ENCODE measurements around the gene C2orf80.
"Not testable (repeated sequence)": the region's sequence is repeated elsewhere in the genome, so short reads cannot be mapped to it uniquely, and the experiment has no call there.

The C2orf80 gene

DNA sequence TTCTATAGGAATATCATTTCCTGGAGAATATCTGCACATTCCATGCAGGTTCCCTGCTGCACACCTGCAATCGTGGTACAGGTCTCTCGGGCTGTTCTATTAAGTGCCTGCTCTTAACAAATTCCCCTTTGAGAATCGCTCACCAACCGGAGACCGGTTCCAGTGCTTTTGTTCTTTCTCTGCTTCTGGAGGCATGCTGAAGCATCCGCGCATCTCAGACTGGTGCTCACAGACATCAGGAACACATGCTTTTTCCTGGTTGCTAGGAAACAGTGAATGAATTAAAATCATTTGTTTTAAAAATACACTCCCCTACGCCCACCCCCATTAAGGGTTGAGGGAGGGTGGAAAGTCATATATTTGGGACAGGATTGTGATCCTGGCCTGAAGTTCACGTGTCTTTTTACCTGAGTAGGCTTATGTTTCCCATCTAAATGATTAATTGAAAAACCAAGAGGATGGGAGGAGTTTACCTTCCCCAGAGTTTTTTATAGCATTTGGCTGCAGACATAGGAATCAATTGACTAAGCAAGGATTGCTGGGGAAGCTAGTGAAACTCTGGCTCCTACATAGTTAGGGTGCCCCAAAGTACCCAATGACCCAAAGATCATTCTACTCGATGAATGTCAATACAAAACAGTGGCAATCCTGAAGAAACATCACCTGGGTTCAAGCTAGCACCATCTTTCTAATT lies at the start of gene C2orf80:
C2orf80 (minus strand) TSS at position 221 of the 694 bp plus-strand sequence. CDS start 3,044 bp downstream, outside the sequence.
- no peak for DNase-seq (ENCODE audit: low read depth)

DNA sequence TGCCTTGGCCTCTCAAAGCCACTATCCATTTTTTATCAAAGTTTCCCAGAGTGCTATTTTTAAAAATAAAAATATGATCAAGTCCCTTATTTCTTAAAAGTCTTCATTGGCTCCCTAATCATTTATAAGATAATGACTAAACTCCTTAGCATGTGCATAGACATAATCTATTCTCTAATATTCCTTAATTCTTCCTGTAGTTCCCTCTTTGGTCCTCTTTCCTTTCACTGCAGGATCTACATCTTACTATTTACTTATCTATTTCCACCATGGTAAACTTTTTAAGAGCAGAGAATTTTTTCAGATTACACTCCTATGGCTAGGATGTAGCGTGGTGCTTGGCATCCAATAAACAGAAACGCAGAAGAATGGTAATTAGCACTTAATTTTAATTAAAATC lies 46.0 kb upstream of the C2orf80 start:
- DNase-seq (ENCODE audit: low read depth) = no peak

DNA sequence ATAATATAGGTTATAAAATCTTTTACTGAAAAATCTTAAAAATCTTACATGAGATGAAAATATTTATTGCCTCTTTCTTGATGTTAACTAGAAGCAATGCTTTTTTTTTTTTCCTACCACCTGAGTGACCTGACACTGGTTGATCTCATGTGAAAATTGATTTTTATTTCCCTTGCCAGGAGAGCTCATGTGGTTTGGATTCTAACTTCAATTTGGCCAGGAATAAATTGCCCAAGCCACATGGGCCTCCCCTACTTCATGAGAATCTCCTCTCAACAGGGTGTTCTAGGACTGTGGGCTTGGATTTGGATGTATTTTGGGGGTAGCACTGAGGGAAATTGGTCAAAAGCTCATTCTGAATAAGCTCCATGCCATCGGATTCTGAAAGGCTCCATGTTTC lies 45.0 kb upstream of the C2orf80 start:
- no peak for DNase-seq (ENCODE audit: low read depth)

DNA sequence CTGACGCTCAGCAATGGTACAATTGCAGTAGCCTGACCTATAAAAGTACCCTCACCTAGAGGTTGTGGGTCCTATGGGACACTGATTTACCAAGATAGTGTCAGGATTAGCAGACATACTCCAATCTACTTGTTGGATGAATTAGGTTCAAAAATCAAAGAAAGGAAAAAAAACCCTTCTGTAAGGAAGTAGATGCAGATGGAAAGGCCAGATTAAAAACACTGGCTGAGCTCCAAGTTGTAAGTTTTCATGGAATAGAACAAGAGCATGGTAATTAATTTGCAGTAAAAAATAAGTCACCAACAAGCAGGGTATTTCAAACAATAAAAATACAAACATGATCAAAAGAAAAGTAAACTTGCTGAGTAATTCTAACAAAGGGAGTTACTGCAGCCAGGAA lies 38.6 kb upstream of the C2orf80 start:
- DNase-seq (ENCODE audit: low read depth) = no peak

DNA sequence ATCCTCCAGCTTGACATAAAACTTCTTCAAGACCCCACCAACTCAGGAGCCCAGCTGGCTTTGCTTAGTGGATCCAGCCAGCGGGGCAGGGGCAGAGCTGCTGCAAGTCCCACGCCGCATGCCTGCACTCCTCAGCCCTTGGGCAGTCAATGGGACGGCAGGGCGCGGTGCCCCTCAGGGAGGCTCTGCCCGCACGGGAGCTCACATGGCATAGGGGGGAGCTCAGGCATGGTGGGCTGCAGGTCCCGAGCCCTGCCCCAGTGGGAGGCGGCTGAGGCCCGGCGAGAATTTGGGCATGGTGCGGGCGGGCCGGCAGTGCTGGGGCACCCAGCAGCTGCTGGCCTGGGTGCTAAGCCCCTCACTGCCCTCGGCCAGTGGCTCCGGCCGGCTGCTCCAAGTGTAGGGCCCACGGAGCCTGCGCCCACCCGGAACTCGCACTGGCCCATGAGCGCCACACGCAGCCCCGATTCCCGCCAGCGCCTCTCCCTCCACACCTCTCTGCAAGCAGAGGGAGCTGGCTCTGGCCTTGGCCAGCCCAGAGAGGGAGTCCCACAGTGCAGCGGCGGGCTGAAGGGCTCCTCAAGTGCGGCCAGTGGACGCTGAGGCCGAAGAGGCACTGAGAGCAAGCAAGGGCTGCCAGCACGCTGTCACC lies 37.9 kb upstream of the C2orf80 start:
- DNase-seq (ENCODE audit: low read depth) = no peak

DNA sequence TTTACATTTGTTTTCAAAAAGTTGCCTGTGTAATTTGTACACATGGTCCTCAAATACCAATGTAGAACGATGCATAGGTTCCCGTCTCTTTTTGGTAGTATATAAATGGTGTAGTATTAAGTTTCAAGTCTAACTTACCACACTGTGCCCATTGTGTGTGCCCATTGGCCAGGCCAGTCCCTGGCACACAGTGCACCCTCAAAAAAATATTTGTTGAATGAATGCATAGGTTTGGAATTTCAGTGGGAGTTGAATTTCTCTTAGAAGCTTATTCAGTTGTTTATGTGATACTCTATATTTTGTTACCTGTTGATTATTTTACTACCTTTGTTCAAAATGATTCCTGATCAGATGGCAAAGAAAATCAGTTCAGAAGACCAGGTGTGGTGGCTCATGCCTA lies 35.0 kb upstream of the C2orf80 start:
- no peak for DNase-seq (ENCODE audit: low read depth)

DNA sequence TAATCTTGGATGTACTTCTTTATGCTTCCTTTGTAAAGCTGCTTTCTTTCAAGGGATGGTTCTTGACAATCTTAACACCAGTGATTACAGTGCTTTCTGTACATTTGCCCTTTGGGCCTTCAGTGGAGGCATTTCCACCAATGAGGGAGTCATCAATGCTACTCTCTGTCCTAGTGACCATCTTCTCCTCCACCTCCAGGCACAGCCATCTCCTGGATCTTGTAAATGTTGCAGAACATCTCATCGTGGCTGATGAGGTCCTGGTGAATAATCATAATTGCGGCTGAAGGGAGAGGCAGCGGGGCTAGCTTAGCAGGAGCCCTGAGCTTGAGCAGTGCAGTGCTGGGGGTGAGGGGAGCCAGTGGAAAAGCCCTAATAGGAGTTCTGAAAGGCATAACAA lies 32.5 kb upstream of the C2orf80 start:
- peak; percentile 27 for DNase-seq (ENCODE audit: low read depth)

DNA sequence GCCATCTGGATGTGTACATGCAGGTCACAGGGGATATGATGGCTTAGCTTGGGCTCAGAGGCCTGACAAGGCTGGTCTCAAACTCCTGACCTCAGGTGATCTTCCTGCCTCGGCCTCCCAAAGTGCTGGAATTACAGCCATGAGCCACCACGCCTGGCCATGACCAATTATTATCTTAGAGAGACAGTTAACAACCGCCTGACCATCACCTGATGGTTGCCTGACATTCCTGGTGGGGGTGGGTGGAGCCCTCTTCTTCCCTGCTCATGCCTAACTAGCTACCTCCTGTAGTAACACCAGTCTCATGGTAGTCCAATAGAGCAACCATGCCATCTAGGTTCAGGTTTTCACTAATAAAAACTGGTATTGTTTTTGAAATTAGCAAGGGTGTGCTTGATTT lies 32.0 kb upstream of the C2orf80 start:
- not testable (repeated sequence) for DNase-seq (ENCODE audit: low read depth)

DNA sequence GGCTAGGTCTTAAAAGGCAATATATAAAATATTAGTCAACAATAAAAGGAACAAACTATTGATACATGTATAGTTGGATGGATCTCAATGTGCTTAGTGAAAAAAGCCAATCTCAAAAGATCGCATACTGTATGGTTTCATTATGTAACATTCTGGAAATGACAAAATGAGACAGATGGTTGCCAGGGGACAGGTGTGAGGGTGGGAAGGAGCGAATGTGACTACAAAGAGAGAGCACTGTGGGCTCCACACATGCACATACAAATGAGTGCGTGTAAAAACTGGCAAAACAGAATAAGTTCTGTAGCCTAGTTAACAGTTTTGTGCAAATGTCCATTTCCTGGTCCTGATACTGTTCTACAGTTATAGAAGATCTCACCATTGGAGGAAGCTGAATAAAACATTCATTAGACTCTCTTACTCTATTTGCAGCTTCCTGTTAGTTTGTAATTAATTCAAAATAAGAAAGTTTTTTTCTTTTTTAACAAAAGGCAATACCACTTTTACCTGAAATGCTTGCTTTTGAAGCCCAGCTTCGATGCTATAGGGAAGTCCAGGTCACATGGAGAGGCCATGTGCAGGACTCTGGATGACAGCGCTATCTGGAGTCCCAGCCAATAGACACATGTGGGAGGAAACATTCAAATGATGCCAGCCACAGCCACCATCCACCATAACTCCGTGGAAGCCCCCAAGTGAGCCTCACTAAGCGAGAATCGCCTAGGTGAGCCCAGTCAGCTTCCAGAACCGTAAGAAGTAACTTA lies 21.0 kb upstream of the C2orf80 start:
- no peak for DNase-seq (ENCODE audit: low read depth)

DNA sequence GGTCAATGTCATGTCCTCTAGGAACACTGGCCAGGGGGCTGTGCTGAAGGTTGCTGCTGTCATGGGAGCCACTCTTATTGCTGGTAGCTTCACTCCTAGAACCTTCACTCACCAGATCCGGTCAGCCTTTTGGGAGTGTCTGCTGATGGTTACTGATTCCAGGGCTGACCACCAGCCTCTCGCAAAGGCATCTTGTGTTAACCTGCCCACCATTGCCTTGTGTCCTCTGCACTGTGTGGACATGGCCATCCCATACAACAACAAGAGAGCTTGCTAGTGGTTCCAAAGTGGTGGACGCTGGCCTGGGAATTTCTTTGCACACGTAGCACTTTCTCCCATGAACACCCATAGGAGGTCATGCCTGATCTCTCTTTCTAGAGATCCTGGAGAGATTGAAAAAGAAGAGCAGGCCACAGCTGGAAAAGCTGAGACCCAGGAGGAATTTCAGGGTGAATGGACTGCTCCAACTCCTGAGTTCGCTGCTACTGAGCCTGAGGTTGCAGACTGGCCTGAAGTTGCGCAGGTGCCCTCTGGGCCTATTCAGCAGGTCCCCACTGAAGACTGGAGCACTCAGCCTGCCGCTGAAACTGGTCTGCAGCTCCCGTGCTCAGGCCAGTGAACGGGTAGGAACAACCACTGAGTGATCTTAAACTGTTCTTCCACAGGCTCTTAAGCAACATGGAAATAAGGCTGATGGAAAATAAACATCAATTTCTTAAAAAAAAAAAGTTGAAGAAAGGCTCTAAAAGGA lies 18.7 kb upstream of the C2orf80 start:
- no peak for DNase-seq (ENCODE audit: low read depth)

DNA sequence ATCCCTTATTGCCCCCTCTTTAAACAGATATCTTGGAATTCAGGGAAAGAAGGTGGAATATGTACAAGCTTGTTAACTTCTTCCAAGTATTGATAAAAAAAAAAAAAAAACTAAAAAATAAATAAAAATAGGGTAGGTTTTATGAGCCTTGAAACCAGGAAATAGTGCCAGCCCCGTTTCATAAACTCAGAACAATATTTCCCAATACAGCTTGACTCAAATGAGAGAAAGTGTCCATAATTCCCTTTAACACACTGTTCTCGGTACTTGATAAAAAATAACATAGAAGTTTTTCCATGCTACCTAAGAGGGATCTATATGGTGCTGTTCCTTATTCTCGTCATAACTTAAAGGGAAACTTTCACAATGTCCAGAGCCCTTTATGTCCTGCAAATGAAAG lies 17.9 kb upstream of the C2orf80 start:
- no peak for DNase-seq (ENCODE audit: low read depth)

DNA sequence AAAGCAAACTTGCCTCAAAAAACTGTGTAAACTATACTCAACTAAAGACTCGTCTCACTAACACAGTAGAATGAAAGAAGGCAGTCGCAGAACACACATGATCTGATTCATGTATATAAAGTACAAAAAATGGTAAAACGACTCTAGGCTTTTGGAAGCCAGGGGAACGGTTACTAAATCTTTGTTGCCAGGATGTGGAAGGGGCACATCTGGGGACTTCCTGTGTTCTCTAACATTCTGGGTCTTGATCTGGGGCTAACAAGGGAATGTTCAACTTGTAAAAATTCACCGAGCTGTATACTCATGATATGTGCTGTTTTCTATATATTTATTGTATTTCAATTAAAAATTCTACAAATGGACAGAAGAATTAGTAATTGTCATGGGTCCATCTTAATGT lies 14.3 kb upstream of the C2orf80 start:
- no peak for DNase-seq (ENCODE audit: low read depth)

DNA sequence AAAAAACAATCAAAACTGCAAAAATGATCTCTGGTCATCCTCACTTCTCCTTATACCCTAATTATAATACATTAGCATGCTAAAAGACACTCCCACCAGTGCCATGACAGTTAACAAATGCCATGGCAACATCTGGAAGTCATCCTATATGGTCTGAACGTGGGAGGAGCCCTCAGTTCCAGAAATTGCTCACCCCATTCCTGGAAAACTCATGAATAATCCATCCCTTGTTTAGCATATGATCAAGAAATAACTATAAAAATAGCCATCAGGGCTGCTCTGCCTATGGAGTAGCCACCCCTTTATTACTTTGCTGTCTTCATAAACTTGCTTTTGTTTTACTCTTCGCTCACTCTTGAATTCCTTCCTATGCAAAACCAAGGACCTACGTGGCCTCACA lies 5.7 kb upstream of the C2orf80 start:
- DNase-seq (ENCODE audit: low read depth) = no peak

DNA sequence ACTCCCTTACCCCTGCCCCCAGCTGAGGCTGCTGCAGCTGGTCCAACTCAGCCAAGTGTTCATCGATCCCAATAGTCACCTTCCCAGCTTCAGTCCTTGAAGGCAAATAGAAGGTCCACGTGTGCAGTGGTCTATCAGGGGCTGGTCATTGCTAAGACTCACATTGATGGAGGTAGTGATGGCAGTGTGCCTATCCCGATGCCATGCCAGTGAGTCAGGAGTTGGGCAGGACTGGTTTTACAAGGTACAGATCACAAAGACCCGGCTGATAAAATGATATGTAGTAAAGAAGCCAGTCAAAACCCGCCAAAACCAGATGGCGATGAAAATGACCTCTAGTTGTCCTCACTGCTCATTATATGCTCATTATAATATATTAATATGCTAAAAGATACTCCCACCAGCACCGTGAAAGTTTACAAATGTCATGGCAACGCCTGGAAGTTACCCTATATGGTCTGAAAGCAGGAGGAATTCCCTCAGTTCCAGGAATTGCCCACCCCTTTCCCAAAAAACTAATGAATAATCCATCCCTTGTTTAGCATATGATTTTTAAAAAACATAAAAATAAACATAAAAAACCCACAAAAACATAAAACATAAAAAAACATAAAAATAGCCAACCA lies 2.9 kb upstream of the C2orf80 start:
- no peak for DNase-seq (ENCODE audit: low read depth)

DNA sequence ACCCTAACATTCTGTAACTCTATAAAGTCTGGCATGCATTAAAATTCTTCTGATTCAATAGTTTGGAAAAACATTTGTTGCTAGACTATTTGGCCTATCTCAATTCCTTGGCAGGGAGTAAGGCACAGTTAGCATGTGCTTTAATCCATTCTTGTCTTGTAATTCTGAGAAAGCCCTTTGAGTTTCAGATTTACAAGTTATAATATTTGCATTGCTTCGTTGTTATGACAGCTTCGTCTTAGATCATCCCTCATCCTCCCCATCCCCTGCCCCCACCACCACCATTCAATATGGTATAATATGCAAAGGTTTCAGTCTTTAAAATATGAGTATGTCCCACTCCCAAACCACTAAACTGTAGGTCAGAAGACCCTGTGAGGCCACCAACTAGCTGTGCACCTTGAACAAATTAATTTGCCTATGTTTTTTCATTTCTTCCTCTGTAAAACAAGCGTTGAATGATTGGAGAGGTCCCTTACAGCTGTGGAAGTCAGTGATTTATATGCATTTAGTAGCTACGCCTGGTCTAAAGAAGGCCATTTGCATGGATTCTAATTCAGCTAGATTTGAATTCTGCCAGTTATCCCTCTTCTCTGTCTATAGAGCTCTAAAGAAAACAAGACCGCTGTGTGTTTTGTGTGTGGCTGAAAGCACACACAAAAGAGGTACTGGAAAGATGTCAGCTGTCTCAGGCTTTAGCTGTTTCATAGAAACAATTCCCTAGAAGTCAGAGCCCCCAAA lies 591 bp downstream of the C2orf80 start:
- DNase-seq (ENCODE audit: low read depth) = no peak

DNA sequence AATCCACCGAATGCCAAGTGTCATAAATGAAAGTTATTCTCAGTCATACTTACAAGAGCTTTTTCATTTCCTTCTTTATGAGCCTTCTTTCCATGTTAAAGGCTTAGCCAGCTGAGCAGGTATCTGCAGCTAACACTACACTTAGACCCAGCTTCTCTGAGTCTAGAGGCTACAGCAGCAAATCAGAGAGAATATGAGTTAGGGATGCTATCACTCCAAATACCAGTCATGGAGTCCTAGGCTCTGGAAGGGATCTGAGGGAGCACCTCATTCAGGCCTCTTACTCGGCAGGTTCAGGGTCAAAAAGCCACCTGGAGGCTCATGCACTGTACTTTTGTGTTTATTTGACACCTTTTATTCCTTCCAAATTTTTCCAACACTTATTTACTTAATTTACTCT lies 2.9 kb downstream of the C2orf80 start:
- DNase-seq (ENCODE audit: low read depth) = no peak

DNA sequence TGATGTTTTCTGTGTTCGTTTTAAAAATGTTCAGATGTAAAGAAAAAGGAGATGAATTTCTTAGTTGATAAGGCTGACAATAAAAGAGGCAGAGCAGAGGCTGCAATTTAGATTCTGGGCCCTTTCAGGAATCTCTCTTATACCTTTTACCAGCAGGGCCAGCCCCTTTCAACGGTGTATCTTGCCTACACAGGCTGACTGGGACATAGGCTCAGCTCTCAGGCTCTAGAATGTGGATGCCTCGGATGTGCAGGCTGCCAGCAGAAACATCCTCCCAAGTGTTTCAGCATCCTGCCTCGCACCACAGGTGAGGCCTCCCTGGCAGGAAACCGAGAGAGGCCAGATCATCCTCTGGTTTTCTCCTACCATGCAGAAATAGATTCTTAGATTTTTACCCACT lies 3.4 kb downstream of the C2orf80 start:
- DNase-seq (ENCODE audit: low read depth) = no peak

DNA sequence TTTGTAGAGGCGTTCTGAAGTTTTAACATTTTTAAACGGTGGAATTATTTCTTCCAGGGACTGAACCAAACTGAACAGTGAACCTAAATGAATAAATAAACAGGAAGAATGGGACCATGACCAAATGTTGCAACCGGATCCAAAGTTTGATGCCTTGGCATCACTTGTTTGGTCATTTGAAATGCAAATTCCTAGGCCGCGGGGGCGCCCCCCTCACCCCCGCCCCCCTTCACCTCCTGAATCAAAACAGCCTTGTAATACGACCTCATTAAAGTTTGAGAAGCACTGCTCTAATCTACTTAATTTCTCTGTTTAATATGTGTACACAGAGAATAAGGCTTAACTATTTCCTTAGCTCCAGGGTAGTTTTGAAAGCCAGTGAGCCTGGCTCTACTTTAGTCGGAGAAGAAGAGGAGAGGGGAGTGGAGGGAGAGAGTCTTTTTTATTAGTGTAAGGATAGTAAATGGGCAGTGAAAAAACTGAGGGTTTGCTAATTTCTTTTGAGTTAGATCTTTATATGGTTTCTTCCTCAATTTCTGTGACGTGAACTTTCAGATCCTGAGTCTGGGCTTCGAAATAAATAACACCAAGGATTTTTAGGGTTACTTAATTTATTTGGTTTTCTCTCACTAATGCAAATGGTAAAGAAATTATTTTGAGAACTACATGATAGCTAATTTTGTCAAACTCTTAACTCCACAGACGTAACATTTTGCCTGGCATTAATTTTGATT lies 5.7 kb downstream of the C2orf80 start:
- DNase-seq (ENCODE audit: low read depth) = no peak

DNA sequence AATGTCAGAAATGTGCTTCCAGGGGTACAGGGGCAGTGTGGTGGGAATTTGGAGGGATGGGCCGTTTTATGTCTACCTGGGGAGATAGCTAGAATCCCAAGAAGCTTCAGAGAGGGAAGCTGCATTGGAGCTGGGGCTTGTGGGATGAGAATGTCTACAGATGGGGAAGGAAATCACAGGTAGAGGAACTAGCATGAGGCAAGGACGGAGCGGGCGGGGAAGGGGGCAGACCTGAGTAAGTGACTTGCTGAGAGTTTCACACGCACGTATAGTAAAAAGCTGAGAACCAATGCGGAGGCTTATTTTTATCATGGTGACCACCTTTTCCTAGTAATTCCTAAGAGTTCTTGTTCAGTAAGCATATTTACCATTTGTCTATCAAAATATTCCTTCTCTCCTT lies 6.3 kb downstream of the C2orf80 start:
- no peak for DNase-seq (ENCODE audit: low read depth)

DNA sequence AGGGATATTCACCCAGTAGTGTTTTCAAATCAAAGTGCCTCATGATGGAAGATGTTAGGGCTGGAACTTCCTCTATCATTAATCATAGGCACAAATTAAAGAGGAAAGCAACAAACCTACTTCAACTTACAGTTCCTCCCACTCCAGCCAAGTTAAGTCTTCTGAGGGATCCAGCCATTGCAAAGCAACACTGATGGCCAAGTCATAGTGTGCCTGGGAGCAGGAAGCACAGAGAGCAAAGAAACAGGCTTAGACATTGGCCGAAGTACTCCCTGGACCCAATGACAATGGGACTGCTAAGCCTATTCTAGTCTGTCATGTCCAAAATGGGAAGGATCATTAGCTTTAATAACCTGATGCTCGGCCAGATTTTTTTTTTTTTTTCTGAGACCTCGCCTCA lies 7.0 kb downstream of the C2orf80 start:
- DNase-seq (ENCODE audit: low read depth) = no peak

Data from EH (cell line).